ENCODE data around the gene SP3.

DNA sequence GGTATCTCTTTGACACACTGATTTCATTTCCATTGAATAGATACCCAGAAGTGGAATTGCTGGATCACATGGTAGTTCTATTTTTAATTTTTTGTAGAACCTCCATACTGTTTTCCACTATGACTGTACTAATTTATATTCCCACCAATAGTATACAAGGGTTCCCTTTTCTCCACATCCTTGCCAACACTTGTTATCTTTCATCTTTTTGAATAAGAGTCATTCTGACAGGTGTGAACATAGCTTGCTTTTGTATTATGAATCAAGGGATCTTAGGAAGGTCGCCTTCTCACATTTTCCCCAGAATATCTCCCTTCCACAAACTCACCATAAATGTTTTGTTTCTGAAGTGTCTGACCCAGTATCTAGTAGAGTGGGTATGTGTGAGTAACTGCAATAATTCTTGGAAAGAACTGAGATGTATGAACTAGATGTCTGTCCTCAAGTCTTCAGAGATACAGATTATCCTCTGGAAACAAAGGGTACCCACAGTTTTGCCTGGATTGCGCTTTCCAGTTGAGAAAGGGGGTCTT lies 17.1 kb upstream of the SP3 start:
- TF ChIP-seq POLR2A (IDR thresholded peaks at IDR 0.05), result no peak
- TF ChIP-seq, protein P1, sequence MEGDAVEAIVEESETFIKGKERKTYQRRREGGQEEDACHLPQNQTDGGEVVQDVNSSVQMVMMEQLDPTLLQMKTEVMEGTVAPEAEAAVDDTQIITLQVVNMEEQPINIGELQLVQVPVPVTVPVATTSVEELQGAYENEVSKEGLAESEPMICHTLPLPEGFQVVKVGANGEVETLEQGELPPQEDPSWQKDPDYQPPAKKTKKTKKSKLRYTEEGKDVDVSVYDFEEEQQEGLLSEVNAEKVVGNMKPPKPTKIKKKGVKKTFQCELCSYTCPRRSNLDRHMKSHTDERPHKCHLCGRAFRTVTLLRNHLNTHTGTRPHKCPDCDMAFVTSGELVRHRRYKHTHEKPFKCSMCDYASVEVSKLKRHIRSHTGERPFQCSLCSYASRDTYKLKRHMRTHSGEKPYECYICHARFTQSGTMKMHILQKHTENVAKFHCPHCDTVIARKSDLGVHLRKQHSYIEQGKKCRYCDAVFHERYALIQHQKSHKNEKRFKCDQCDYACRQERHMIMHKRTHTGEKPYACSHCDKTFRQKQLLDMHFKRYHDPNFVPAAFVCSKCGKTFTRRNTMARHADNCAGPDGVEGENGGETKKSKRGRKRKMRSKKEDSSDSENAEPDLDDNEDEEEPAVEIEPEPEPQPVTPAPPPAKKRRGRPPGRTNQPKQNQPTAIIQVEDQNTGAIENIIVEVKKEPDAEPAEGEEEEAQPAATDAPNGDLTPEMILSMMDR (IDR thresholded peaks at IDR 0.05 in 8 of 11, conservative IDR thresholded peaks at IDR 0.05 in 3 of 11), result no peak
